ENCODE data around the gene CES4A. TPM values are rescaled to one million over a fixed set of nuclear protein-coding genes. Genes with fewer than 3 reads are reported as not detected.
A peak's percentile ranks its signal among the peaks of the same experiment; 100 is the strongest.

CES4A gene
- total RNA-seq, 1 donor from 2014 or later, result 1.1 TPM

DNA sequence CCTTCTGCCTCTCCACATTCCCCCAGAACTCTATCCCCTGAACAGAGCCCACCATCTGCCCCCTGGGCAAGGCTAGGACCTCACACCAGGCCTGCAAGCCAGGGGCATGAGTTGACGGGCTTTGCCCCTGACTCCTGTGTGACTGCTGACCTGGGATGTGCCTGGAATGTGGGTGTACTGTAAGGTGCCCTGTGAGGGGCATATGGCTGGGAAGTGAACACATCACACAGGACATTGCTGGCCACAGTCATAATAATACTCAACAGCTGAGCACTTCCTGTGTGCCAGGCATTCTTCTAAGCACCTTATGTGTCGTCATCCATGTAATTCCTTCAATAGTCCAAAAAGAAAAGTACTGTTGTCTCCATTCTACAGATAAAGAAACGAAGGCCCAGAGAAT, 13.3 kb downstream of the CES4A start:
- TF ChIP-seq, protein P1, sequence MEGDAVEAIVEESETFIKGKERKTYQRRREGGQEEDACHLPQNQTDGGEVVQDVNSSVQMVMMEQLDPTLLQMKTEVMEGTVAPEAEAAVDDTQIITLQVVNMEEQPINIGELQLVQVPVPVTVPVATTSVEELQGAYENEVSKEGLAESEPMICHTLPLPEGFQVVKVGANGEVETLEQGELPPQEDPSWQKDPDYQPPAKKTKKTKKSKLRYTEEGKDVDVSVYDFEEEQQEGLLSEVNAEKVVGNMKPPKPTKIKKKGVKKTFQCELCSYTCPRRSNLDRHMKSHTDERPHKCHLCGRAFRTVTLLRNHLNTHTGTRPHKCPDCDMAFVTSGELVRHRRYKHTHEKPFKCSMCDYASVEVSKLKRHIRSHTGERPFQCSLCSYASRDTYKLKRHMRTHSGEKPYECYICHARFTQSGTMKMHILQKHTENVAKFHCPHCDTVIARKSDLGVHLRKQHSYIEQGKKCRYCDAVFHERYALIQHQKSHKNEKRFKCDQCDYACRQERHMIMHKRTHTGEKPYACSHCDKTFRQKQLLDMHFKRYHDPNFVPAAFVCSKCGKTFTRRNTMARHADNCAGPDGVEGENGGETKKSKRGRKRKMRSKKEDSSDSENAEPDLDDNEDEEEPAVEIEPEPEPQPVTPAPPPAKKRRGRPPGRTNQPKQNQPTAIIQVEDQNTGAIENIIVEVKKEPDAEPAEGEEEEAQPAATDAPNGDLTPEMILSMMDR (IDR thresholded peaks at IDR 0.05; ENCODE audit: insufficient read depth, low read length, severe bottlenecking), result no peak
- Histone ChIP-seq H3K4me3 (ENCODE audit: low read depth, low read length) (no peak overlapping the region), H3K27me3 (ENCODE audit: control insufficient read depth, insufficient read depth, low read length) (no peaks in the 10 kb centered on the region), H3K36me3 (ENCODE audit: control insufficient read depth, insufficient read depth, low read length) (no peaks in the 10 kb centered on the region)
- DNase-seq (ENCODE audit: low read depth), result no peak
- FAIRE-seq, result peak; percentile 40

DNA sequence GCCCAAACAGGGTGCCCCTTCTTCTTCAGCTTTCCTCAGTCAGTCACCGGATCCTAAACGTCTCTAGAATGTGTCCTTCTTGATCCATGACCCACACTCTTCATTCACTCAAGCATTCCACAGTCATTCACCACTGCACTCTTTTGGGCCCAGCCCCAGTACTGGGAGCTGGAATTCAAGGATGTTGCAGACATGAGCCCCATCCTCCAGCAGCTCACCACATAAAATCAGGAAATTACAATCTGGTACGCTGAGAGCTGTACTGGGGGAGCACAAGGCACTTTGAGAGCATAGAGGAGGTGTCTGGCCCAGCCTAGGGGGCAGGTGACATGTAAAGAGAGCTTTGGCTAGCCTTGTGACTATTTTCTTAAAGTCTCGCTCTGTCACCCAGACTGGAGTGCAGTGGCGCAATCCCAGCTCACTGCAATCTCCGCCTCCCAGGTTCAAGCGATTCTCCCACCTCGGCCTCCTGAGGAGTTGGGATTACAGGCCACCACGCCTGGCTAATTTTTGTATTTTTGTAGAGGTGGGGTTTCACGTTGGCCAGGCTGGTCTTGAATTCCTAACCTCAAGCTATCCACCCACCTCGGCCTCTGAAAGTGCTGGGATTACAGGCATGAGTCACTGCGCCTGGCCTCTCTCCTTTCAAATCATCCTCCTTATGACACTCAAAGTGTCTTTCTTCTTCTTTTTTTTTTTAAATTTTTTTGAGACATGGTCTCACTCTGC, 18.7 kb downstream of the CES4A start:
- Histone ChIP-seq H3K4me3 (ENCODE audit: low read depth, low read length) (no peak overlapping the region), H3K36me3 (ENCODE audit: control insufficient read depth, insufficient read depth, low read length) (no peaks in the 10 kb centered on the region), H3K27me3 (ENCODE audit: control insufficient read depth, insufficient read depth, low read length) (no peaks in the 10 kb centered on the region)
- TF ChIP-seq, protein P1 (IDR thresholded peaks at IDR 0.05; ENCODE audit: insufficient read depth, low read length, severe bottlenecking), result no peak
- FAIRE-seq (no peak), DNase-seq (ENCODE audit: low read depth) (no peak)

DNA sequence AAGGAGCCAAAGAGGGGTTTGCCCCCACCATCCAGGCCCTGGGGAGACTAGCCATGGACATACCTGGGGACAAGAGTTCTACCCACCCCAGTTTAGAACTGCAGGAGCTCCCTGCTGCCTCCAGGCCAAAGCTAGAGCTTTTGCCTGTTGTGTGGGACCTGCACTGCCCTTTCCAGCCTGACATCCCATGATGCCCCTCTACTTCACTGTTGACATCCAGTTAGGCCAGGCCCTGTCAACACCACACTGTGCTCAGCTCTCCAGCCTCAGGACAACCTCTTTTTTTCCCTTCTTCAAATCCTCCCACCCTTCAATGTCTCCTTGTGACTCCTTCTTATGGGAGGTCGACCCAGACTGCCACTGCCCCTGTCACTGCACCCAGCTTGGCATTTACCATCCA, 20.8 kb downstream of the CES4A start:
- H3K4me3 ChIP-seq (ENCODE audit: low read depth, low read length), result no peak overlapping the region
- DNase-seq (ENCODE audit: low read depth), result no peak
- H3K36me3 ChIP-seq (ENCODE audit: control insufficient read depth, insufficient read depth, low read length), result no peaks in the 10 kb centered on the region
- peak; percentile 23 for FAIRE-seq
- H3K27me3 ChIP-seq (ENCODE audit: control insufficient read depth, insufficient read depth, low read length), result peaks cover 3% of the 10 kb centered on the region
- TF ChIP-seq, protein P1 (IDR thresholded peaks at IDR 0.05; ENCODE audit: insufficient read depth, low read length, severe bottlenecking), result no peak

DNA sequence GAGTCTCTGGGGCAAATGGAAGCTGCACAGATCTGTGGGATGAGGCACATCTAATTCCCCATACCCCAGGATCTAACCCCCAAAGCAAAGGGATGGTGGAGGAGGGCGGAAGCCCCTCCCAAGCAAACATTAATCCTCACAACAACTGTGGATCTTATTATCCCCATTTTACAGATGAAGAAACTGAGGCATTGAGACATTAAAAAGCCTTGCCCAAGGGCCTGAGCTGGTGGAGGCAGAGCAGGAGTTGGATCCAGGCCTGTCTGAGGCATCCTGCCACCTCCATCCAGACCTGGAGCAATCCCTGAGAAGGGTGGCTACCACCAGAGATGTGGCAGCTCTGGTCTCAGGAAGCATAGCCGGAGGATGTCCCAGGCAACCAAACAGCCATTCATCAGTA, 22.9 kb downstream of the CES4A start:
- TF ChIP-seq, protein P1 (IDR thresholded peaks at IDR 0.05; ENCODE audit: insufficient read depth, low read length, severe bottlenecking), result no peak
- DNase-seq (ENCODE audit: low read depth) (no peak), FAIRE-seq (no peak)
- H3K36me3 ChIP-seq (ENCODE audit: control insufficient read depth, insufficient read depth, low read length), result no peaks in the 10 kb centered on the region
- peaks cover 7% of the 10 kb centered on the region for H3K27me3 ChIP-seq (ENCODE audit: control insufficient read depth, insufficient read depth, low read length)
- H3K4me3 ChIP-seq (ENCODE audit: low read depth, low read length), result no peak overlapping the region

DNA sequence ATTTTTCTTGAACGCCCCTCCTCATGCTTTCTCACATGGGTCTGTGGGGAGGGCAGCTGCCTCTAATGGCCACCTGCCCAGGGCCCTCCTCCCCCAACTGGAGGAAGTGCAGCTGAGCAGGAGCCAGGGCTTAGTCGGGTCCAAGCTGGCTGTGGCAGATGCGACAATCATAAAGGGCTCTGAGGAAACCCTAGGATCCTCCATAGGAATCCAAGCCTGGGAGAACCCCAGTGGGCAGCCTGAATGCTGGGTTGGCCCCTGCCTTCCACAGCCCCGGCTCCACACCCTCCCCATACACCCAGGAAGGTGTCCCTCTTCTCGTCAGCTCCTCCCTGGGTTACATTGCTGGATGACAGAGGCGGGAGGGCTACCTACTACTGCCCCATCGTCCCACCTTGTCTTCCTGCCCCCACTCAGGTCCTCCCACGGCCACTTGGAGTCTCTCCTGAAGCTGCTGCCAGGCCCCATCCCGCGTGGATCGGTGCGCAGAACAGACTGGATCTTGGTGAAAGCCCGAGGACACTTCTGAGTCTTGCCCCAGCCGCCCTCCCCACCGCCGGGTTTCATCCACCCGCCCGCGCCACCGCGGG, 24.9 kb downstream of the CES4A start:
- TF ChIP-seq, protein P1 (IDR thresholded peaks at IDR 0.05; ENCODE audit: insufficient read depth, low read length, severe bottlenecking), result no peak
- peaks cover 7% of the 10 kb centered on the region for H3K27me3 ChIP-seq (ENCODE audit: control insufficient read depth, insufficient read depth, low read length)
- peak overlapping the region; percentile 30 for H3K4me3 ChIP-seq (ENCODE audit: low read depth, low read length)
- DNase-seq (ENCODE audit: low read depth) (no peak), FAIRE-seq (no peak)
- no peaks in the 10 kb centered on the region for H3K36me3 ChIP-seq (ENCODE audit: control insufficient read depth, insufficient read depth, low read length)

Data from bronchial epithelial cell (primary cell).